GM04503 (cell line): ENCODE measurements around the gene GATAD2A.
"Not testable (repeated sequence)": the region's sequence is repeated elsewhere in the genome, so short reads cannot be mapped to it uniquely, and the experiment has no call there.

Source experiments
- DNase-seq: peaks from one replicate; pipeline ENCODE4 v3.0.0-alpha.2; 2012; ENCODE audit warnings: low read depth

The GATAD2A gene

GRCh38 chr19:19388568-19389555 lies 16.6 kb upstream of the GATAD2A start:
- no peak for DNase-seq

GRCh38 chr19:19389683-19390082 lies 15.8 kb upstream of the GATAD2A start:
- DNase-seq = not testable (repeated sequence)

GRCh38 chr19:19394333-19394732 lies 11.1 kb upstream of the GATAD2A start:
- DNase-seq = not testable (repeated sequence)

GRCh38 chr19:19399733-19400433 lies 5.6 kb upstream of the GATAD2A start:
- no peak for DNase-seq

GRCh38 chr19:19402656-19403372 lies 2.7 kb upstream of the GATAD2A start:
- DNase-seq = no peak

- no peak for DNase-seq
These were observed 2.0 kb upstream of the GATAD2A start for GRCh38 chr19:19403373-19403901.

GRCh38 chr19:19405971-19406877 lies 749 bp downstream of the GATAD2A start:
- no peak for DNase-seq

- no peak for DNase-seq
These were observed 1.6 kb downstream of the GATAD2A start for GRCh38 chr19:19406878-19407632.

- no peak for DNase-seq
These were observed 2.1 kb downstream of the GATAD2A start for GRCh38 chr19:19407633-19407930.

- no peak for DNase-seq
These were observed 3.7 kb downstream of the GATAD2A start for GRCh38 chr19:19409205-19409604.

- DNase-seq = no peak
These were observed 4.2 kb downstream of the GATAD2A start for GRCh38 chr19:19409631-19410030.

GRCh38 chr19:19410553-19411550 lies 5.4 kb downstream of the GATAD2A start:
- no peak for DNase-seq

GRCh38 chr19:19416280-19416679 lies 10.8 kb downstream of the GATAD2A start:
- no peak for DNase-seq

- no peak for DNase-seq
These were observed 11.6 kb downstream of the GATAD2A start for GRCh38 chr19:19417046-19417445.

GRCh38 chr19:19417628-19418245 lies 12.3 kb downstream of the GATAD2A start:
- no peak for DNase-seq

- no peak for DNase-seq
These were observed 13.2 kb downstream of the GATAD2A start for GRCh38 chr19:19418555-19419260.

GRCh38 chr19:19420570-19421298 lies 15.3 kb downstream of the GATAD2A start:
- DNase-seq = no peak
